Endothelial cell (in vitro differentiated cells): ENCODE data around the gene IQSEC1. TPM values are rescaled to one million over a fixed set of nuclear protein-coding genes. Genes with fewer than 3 reads are reported as not detected.

Experiments
- DNase-seq: peaks from one replicate; pipeline ENCODE4 v3.0.0; 2021; ENCODE audit warnings: low spot score
- H3K27ac Mint-ChIP-seq: one replicate; pipeline ENCODE4 v1.8.0; 2021; ENCODE audit warnings: mixed read lengths, inconsistent platforms; ENCODE audit not compliant: unreplicated experiment
- H3K27me3 Mint-ChIP-seq: one replicate; pipeline ENCODE4 v1.8.0; 2021; ENCODE audit warnings: mild to moderate bottlenecking, moderate library complexity, mixed read lengths, inconsistent platforms; ENCODE audit not compliant: unreplicated experiment
- H3K36me3 Mint-ChIP-seq: one replicate; pipeline ENCODE4 v1.8.0; 2021; ENCODE audit warnings: mild to moderate bottlenecking, low read depth, mixed read lengths, inconsistent platforms; ENCODE audit not compliant: unreplicated experiment
- H3K4me1 Mint-ChIP-seq: one replicate; pipeline ENCODE4 v1.8.0; 2021; ENCODE audit warnings: mild to moderate bottlenecking, mixed read lengths, inconsistent platforms; ENCODE audit not compliant: unreplicated experiment
- H3K4me3 Mint-ChIP-seq: one replicate; pipeline ENCODE4 v1.8.0; 2021; ENCODE audit warnings: mild to moderate bottlenecking, mixed read lengths, inconsistent platforms; ENCODE audit not compliant: unreplicated experiment
- H3K9me3 Mint-ChIP-seq: one replicate; pipeline ENCODE4 v1.8.0; 2021; ENCODE audit warnings: mixed read lengths, inconsistent platforms; ENCODE audit not compliant: unreplicated experiment
- total RNA-seq: library from RNA; stranded (reverse); fragmentation: NEBNext Ultra II Directional; extraction: Animal tissue kit (Norgen Biotek cat#: 25700); gene quantifications from one replicate; pipeline ENCODE4 v1.2.1, GENCODE V29; 2021; ENCODE audit not compliant: unreplicated experiment
- TF ChIP-seq, protein P1 (sequence below): fragments of 200-600 bp; sonication (generic); IDR thresholded peaks from one replicate; pipeline ENCODE4 v1.5.0; 2021; ENCODE audit warnings: antibody characterized with exemption; ENCODE audit not compliant: unreplicated experiment

The IQSEC1 gene
- total RNA-seq, 1 donor from 2014 or later, result 75.3 TPM

DNA sequence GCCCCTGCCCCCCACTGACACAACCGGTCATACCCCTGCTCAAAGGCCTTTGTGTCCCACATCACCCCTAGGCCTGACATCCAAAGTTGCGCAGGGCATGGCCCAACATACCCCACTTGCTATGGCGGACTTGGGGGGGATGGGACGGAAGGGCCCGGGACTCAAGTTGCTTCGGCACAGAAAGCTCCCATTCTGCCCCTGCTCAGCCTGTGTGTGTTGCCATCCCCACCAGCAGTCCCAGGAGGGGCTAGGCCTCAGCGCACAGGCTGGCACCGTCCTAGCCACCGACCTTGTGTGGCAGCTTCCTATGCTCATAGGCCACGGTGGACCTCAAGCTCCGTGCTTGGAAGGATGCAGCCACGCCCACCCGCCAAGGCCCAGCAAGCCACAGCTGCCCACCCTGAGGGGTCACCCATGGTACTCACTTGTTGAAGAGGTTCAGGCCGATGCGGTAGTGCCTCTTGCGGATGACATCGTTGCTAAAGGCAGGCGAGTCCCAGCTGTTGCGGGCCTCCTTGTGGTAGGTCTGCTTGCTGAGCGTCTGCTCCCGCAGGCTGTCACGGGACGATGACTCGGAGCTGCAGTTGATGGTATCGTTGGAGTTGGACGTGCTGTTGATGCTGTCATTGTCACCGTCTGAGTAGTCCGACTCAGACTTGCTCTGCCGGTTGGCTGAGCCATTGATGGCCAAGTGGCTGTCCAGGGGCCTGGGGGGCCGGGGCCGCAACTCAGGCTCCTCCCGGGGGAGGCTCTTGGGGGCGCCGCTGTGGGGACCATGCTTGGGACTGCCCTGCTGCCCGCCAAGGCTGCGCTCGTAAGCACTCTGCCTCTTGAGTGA lies 138.0 kb downstream of the IQSEC1 start:
- Mint-ChIP-seq H3K27ac (no peak overlapping the region), H3K36me3 (peaks cover 11% of the 10 kb centered on the region), H3K27me3 (peaks cover 7% of the 10 kb centered on the region), H3K9me3 (no peaks in the 10 kb centered on the region), H3K4me1 (no peaks in the 10 kb centered on the region), H3K4me3 (no peak overlapping the region)
- no peak for DNase-seq
- TF ChIP-seq, protein P1, sequence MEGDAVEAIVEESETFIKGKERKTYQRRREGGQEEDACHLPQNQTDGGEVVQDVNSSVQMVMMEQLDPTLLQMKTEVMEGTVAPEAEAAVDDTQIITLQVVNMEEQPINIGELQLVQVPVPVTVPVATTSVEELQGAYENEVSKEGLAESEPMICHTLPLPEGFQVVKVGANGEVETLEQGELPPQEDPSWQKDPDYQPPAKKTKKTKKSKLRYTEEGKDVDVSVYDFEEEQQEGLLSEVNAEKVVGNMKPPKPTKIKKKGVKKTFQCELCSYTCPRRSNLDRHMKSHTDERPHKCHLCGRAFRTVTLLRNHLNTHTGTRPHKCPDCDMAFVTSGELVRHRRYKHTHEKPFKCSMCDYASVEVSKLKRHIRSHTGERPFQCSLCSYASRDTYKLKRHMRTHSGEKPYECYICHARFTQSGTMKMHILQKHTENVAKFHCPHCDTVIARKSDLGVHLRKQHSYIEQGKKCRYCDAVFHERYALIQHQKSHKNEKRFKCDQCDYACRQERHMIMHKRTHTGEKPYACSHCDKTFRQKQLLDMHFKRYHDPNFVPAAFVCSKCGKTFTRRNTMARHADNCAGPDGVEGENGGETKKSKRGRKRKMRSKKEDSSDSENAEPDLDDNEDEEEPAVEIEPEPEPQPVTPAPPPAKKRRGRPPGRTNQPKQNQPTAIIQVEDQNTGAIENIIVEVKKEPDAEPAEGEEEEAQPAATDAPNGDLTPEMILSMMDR, result no peak

DNA sequence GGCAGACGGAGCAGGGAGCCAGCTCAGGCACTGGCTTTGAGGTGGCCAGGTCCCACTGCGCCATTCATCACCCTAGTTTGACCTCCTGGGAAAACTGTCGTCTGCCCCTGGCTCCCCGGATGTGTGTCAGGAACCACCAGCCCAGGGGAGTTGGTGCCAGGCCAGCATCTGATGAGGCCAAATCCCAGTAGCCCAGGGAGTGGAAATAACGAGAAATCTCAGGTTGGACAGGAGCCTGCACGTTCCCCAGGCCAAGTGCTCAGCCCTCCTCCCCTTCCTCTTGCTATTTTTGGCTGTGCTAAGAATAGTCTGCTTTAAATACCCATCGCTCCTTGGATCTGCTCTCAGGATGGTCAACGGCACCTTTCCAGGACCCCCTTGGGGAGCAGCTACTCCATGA lies 138.8 kb downstream of the IQSEC1 start:
- Mint-ChIP-seq H3K27ac (no peak overlapping the region), H3K9me3 (no peaks in the 10 kb centered on the region), H3K4me1 (no peaks in the 10 kb centered on the region), H3K27me3 (peaks cover 9% of the 10 kb centered on the region), H3K4me3 (no peak overlapping the region), H3K36me3 (peaks cover 8% of the 10 kb centered on the region)
- DNase-seq, result no peak
- TF ChIP-seq, protein P1, result no peak

DNA sequence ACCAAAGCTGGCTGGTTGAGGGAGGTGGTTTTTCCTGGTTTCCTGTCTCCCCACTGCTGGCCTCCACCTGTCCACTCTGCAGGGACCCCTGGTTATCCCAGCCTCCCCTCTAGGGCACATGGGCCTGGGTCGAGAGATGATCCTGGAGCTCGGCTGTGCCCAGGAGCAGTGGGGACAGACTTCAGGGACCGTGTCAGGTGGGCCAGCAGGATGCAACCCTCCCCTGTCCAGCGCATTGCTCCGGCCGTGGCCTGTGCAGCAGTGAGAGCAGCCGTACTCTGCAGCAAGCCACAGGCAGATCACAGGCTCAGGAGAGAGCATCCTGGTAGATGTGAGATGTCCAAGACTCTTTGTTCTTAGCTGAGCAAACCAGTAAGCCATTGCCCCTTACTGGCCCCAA lies 139.3 kb downstream of the IQSEC1 start:
- TF ChIP-seq, protein P1, result no peak
- DNase-seq, result no peak
- Mint-ChIP-seq H3K36me3 (peaks cover 9% of the 10 kb centered on the region), H3K4me3 (no peak overlapping the region), H3K27ac (no peak overlapping the region), H3K9me3 (no peaks in the 10 kb centered on the region), H3K4me1 (no peaks in the 10 kb centered on the region), H3K27me3 (peaks cover 9% of the 10 kb centered on the region)

DNA sequence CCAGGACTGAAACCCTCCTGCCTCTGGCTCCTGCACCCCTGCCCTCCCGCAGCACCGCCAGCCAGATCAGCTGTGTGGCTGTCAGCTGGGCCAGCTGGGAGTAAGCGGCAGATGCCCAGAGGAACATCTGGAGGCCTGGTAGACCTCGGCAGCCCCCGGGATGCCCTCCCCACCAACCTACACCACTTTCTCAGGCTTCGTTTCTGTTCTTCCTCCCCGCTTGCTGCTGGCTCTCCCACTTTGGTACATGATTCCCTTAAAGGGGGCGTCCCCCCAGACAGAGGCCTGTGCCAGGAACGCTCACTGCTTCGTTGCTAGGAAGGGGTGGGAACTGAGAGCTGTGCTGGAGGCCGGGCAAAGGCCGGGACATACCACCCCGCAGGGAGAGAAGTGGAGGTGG lies 140.5 kb downstream of the IQSEC1 start:
- Mint-ChIP-seq H3K9me3 (no peaks in the 10 kb centered on the region), H3K4me1 (no peaks in the 10 kb centered on the region), H3K27ac (no peak overlapping the region), H3K4me3 (no peak overlapping the region), H3K36me3 (peaks cover 12% of the 10 kb centered on the region), H3K27me3 (peaks cover 9% of the 10 kb centered on the region)
- TF ChIP-seq, protein P1, result no peak
- no peak for DNase-seq

DNA sequence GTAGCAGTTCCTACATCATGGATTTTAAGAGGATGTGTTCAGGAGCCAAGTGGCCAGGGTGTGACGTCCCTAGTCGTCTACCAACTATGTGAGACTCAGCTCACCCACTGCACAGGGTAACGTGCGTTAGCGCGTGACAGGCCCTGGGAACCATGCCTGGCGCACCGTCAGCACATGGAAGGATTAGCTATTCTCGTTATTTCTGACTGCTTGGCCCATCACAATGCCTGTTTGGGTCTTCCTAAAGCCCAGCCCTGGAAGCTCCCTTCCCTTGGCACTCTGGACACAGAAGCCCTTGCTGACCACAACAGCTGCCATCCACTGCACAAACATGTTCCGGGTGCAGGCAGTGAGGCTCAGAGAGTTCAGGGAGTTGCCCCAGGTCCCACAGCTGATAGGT lies 140.9 kb downstream of the IQSEC1 start:
- peaks cover 12% of the 10 kb centered on the region for H3K36me3 Mint-ChIP-seq
- no peaks in the 10 kb centered on the region for H3K4me1 Mint-ChIP-seq
- no peaks in the 10 kb centered on the region for H3K9me3 Mint-ChIP-seq
- TF ChIP-seq, protein P1, result no peak
- H3K27ac Mint-ChIP-seq, result no peak overlapping the region
- H3K4me3 Mint-ChIP-seq, result no peak overlapping the region
- no peak for DNase-seq
- peaks cover 9% of the 10 kb centered on the region for H3K27me3 Mint-ChIP-seq
